Activated CD8-positive, alpha-beta T cell treated with anti-CD3 and anti-CD28 coated beads for 36 hours (primary cell): ENCODE results near the gene MEIS1. TPM values are rescaled to one million over a fixed set of nuclear protein-coding genes. Genes with fewer than 3 reads are reported as not detected.

Experiments
- ATAC-seq: fragments of 200-7000 bp; cut with Tn5 transposase; one replicate; pipeline ENCODE4 v1.10.0; 2021; ENCODE audit warnings: mild to moderate bottlenecking, moderate library complexity
- CTCF ChIA-PET: fragments of 350-600 bp; sonication (Branson Sonifier 250); formaldehyde crosslinking; loops from one replicate; lab custom pipeline; 2021; ENCODE audit warnings: antibody characterized with exemption; lab: Charles Lee
- POLR2A ChIA-PET: fragments of 350-600 bp; sonication (Branson Sonifier 250); formaldehyde crosslinking; loops from one replicate; lab custom pipeline; 2021; ENCODE audit warnings: antibody characterized with exemption; lab: Charles Lee
- DNase-seq: peaks from one replicate; pipeline ENCODE4 v3.0.0-alpha.2; 2020
- H3K27ac Mint-ChIP-seq: one replicate; pipeline ENCODE4 v1.8.0; 2021; ENCODE audit warnings: mild to moderate bottlenecking, mixed read lengths
- H3K27me3 Mint-ChIP-seq: one replicate; pipeline ENCODE4 v1.8.0; 2021; ENCODE audit warnings: mixed read lengths
- H3K36me3 Mint-ChIP-seq: one replicate; pipeline ENCODE4 v1.8.0; 2021; ENCODE audit warnings: low read depth, mixed read lengths
- H3K4me1 Mint-ChIP-seq: one replicate; pipeline ENCODE4 v1.8.0; 2021; ENCODE audit warnings: low read depth, mixed read lengths
- H3K4me3 Mint-ChIP-seq: one replicate; pipeline ENCODE4 v1.8.0; 2021; ENCODE audit warnings: mild to moderate bottlenecking, moderate library complexity, mixed read lengths
- H3K9me3 Mint-ChIP-seq: one replicate; pipeline ENCODE4 v1.8.0; 2021; ENCODE audit warnings: mixed read lengths
- CTCF ChIP-seq: fragments of 200-600 bp; IDR thresholded peaks from one replicate; pipeline ENCODE4 v1.8.0; 2022; ENCODE audit warnings: antibody characterized with exemption, mild to moderate bottlenecking
- intact Hi-C: fragments of 100-400 bp; cut with micrococcal nuclease; formaldehyde crosslinking; loops from one replicate; pipeline ENCODE4 v1.10.0; 2022
- total RNA-seq, 2 experiments: library from RNA; stranded (reverse); gene quantifications; one replicate each; pipeline ENCODE4 v1.2.3, GENCODE V29; 2021

Gene MEIS1
- total RNA-seq, 2 experiments from 2014 or later: not detected

DNA sequence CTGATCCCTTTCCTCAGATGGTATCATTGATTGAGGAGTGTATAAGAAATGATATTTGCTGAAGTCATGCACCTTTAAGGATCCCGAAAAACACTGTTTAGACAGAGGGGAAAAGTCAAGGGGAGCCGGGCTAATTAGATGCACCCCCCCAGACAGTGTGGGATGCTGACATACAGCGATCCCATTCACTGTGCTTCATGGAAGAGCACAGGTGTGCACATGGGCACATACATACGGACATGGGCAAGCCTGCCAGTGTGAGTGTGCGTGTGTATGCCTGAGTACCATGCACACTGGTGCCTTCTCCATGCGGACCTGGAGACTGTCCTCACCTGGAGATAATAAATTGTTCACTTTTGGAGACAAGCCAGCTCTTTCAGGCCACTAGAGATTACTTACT lies 22.6 kb downstream of the MEIS1 start:
- DNase-seq (no peak), ATAC-seq (no peak)
- peaks cover 3% of the 10 kb centered on the region for H3K27me3 Mint-ChIP-seq
- H3K4me3 Mint-ChIP-seq: no peak overlapping the region
- intact Hi-C loops: no loop called here
- H3K36me3 Mint-ChIP-seq: no peaks in the 10 kb centered on the region
- TF ChIP-seq CTCF: no peak
- ChIA-PET CTCF (no interaction called here), POLR2A (no interaction called here)
- no peaks in the 10 kb centered on the region for H3K9me3 Mint-ChIP-seq
- H3K4me1 Mint-ChIP-seq: no peaks in the 10 kb centered on the region
- no peak overlapping the region for H3K27ac Mint-ChIP-seq

GRCh38 chr2:66460031-66460430 lies 25.1 kb downstream of the MEIS1 start:
- Mint-ChIP-seq H3K9me3 (no peaks in the 10 kb centered on the region), H3K27me3 (peaks cover 4% of the 10 kb centered on the region), H3K36me3 (no peaks in the 10 kb centered on the region), H3K4me1 (no peaks in the 10 kb centered on the region), H3K4me3 (no peak overlapping the region), H3K27ac (no peak overlapping the region)
- POLR2A ChIA-PET: no interaction called here
- CTCF ChIA-PET: no interaction called here
- intact Hi-C loops: no loop called here
- DNase-seq: no peak
- no peak for TF ChIP-seq CTCF
- no peak for ATAC-seq

DNA sequence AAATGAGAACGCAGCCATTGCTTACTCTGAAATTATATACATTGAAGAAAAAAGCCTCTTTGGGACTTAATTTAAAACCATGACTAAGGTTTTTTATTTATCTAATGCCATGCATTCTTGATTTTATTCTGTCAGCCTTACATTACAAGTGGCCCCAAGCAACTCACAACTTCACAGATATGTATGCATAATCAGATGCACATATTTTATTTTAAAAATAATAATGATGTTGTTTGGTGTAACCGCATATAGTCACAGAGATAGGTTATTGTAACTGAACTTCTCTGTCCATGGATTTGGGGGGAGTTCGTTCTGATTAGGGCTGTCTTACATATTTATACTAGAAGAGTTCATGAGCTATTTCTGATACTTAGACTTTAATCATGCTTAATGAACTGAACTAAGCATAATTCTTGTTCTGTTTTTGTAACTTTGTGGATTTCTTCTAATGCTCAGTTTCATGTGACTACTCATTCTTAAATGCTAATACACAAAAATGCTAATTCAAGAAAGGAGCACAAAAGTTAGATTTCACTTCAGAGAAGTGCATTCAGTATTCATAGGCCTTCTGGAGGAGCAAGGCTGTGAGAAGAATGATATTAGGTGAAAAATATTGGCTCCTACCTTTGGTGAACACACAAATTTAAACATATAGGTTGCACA lies 26.2 kb downstream of the MEIS1 start:
- Mint-ChIP-seq H3K27me3 (peaks cover 4% of the 10 kb centered on the region), H3K4me3 (no peak overlapping the region), H3K4me1 (no peaks in the 10 kb centered on the region), H3K9me3 (no peaks in the 10 kb centered on the region), H3K36me3 (no peaks in the 10 kb centered on the region), H3K27ac (no peak overlapping the region)
- intact Hi-C loops: no loop called here
- DNase-seq (no peak), ATAC-seq (no peak)
- CTCF ChIA-PET: no interaction called here
- TF ChIP-seq CTCF: no peak
- POLR2A ChIA-PET: no interaction called here

GRCh38 chr2:66461664-66462500 lies 27.0 kb downstream of the MEIS1 start:
- Mint-ChIP-seq H3K9me3 (no peaks in the 10 kb centered on the region), H3K4me1 (no peaks in the 10 kb centered on the region), H3K27me3 (peaks cover 4% of the 10 kb centered on the region), H3K4me3 (no peak overlapping the region), H3K27ac (no peak overlapping the region), H3K36me3 (no peaks in the 10 kb centered on the region)
- ATAC-seq: no peak
- DNase-seq: no peak
- ChIA-PET POLR2A (no interaction called here), CTCF (no interaction called here)
- no peak for TF ChIP-seq CTCF
- intact Hi-C loops: no loop called here

- DNase-seq (no peak), ATAC-seq (no peak)
- ChIA-PET CTCF (no interaction called here), POLR2A (no interaction called here)
- Mint-ChIP-seq H3K36me3 (no peaks in the 10 kb centered on the region), H3K9me3 (no peaks in the 10 kb centered on the region), H3K27me3 (peaks cover 4% of the 10 kb centered on the region), H3K4me1 (no peaks in the 10 kb centered on the region), H3K27ac (no peak overlapping the region), H3K4me3 (no peak overlapping the region)
- intact Hi-C loops: no loop called here
- TF ChIP-seq CTCF: no peak
Measured at GRCh38 chr2:66462501-66462825, 27.5 kb downstream of the MEIS1 start.
